Astrocyte (in vitro differentiated cells and primary cell): ENCODE data around the gene GPBAR1.

Source experiments
- CTCF ChIP-seq: IDR thresholded peaks from 2 replicates; pipeline ENCODE4 v1.5.1; 2011; ENCODE audit warnings: low read depth, mild to moderate bottlenecking, inconsistent platforms, low read length, moderate library complexity; ENCODE audit not compliant: insufficient read depth
- EZH2 ChIP-seq: IDR thresholded peaks from 2 replicates; pipeline ENCODE4 v1.6.1; 2012; ENCODE audit warnings: mild to moderate bottlenecking, low read length, inconsistent platforms; ENCODE audit not compliant: insufficient read depth

- TF ChIP-seq EZH2: no peak
- TF ChIP-seq CTCF: no peak
Observed at GRCh38 chr2:218256612-218257350, 4.0 kb upstream of the GPBAR1 start.
